Measurements from ENCODE around the gene CDH22.

Gene CDH22

DNA sequence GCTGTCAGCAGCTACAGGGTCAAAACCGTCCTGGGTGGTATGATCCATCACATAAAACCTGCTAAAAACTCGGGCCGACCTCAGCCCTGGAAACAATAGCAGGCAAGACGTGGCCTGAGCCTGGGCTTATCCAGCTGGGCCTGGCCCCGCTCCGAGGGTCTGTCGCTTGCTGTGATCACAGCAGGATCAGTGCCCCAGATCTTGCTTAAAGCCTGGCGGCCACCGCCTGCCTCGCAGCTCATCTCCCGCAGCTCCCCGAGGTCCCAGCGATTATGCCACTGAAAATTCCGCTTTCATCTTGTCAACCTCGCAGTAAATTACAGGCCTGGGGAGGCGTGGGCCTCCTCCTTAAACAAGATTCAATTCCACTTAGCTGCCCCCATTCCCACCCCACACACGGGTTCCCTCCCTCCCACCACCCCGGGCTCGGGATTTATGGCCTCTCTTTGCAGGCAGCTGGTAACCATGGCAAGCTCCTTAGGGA is 40.1 kb downstream of the CDH22 start:
- Histone ChIP-seq H3K4me3 (ENCODE audit: severe bottlenecking) (no peak overlapping the region), H3K36me3 (ENCODE audit: low read depth) (no peaks in the 10 kb centered on the region), H3K9me3 (ENCODE audit: severe bottlenecking) (no peaks in the 10 kb centered on the region), H3K4me1 (ENCODE audit: insufficient read depth, poor library complexity, severe bottlenecking) (no peaks in the 10 kb centered on the region), H3K27ac (ENCODE audit: poor library complexity, severe bottlenecking) (no peak overlapping the region), H3K27me3 (ENCODE audit: insufficient read depth, poor library complexity, severe bottlenecking) (peaks cover 1% of the 10 kb centered on the region)
- TF ChIP-seq, protein P1, sequence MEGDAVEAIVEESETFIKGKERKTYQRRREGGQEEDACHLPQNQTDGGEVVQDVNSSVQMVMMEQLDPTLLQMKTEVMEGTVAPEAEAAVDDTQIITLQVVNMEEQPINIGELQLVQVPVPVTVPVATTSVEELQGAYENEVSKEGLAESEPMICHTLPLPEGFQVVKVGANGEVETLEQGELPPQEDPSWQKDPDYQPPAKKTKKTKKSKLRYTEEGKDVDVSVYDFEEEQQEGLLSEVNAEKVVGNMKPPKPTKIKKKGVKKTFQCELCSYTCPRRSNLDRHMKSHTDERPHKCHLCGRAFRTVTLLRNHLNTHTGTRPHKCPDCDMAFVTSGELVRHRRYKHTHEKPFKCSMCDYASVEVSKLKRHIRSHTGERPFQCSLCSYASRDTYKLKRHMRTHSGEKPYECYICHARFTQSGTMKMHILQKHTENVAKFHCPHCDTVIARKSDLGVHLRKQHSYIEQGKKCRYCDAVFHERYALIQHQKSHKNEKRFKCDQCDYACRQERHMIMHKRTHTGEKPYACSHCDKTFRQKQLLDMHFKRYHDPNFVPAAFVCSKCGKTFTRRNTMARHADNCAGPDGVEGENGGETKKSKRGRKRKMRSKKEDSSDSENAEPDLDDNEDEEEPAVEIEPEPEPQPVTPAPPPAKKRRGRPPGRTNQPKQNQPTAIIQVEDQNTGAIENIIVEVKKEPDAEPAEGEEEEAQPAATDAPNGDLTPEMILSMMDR (IDR thresholded peaks at IDR 0.05; ENCODE audit: poor library complexity, severe bottlenecking) = no peak
- no peak for DNase-seq (ENCODE audit: low spot score)
- no peak for ATAC-seq (ENCODE audit: low read depth)

- Histone ChIP-seq H3K4me1 (ENCODE audit: insufficient read depth, poor library complexity, severe bottlenecking) (no peaks in the 10 kb centered on the region), H3K4me3 (ENCODE audit: severe bottlenecking) (no peak overlapping the region), H3K9me3 (ENCODE audit: severe bottlenecking) (no peaks in the 10 kb centered on the region), H3K27me3 (ENCODE audit: insufficient read depth, poor library complexity, severe bottlenecking) (no peaks in the 10 kb centered on the region), H3K36me3 (ENCODE audit: low read depth) (no peaks in the 10 kb centered on the region), H3K27ac (ENCODE audit: poor library complexity, severe bottlenecking) (no peak overlapping the region)
- ATAC-seq (ENCODE audit: low read depth) (no peak), DNase-seq (ENCODE audit: low spot score) (no peak)
- TF ChIP-seq, protein P1 (IDR thresholded peaks at IDR 0.05; ENCODE audit: poor library complexity, severe bottlenecking) = no peak
Observed at GRCh38 chr20:46267108-46268105, 40.9 kb downstream of the CDH22 start.

GRCh38 chr20:46265539-46265938 is 42.8 kb downstream of the CDH22 start:
- H3K27ac ChIP-seq (ENCODE audit: poor library complexity, severe bottlenecking) = no peak overlapping the region
- H3K4me1 ChIP-seq (ENCODE audit: insufficient read depth, poor library complexity, severe bottlenecking) = no peaks in the 10 kb centered on the region
- TF ChIP-seq, protein P1 (IDR thresholded peaks at IDR 0.05; ENCODE audit: poor library complexity, severe bottlenecking) = no peak
- no peak for ATAC-seq (ENCODE audit: low read depth)
- no peaks in the 10 kb centered on the region for H3K9me3 ChIP-seq (ENCODE audit: severe bottlenecking)
- H3K36me3 ChIP-seq (ENCODE audit: low read depth) = no peaks in the 10 kb centered on the region
- DNase-seq (ENCODE audit: low spot score) = no peak
- H3K4me3 ChIP-seq (ENCODE audit: severe bottlenecking) = no peak overlapping the region
- no peaks in the 10 kb centered on the region for H3K27me3 ChIP-seq (ENCODE audit: insufficient read depth, poor library complexity, severe bottlenecking)

GRCh38 chr20:46264391-46265266 is 43.7 kb downstream of the CDH22 start:
- Histone ChIP-seq H3K36me3 (ENCODE audit: low read depth) (no peaks in the 10 kb centered on the region), H3K9me3 (ENCODE audit: severe bottlenecking) (no peaks in the 10 kb centered on the region), H3K27me3 (ENCODE audit: insufficient read depth, poor library complexity, severe bottlenecking) (no peaks in the 10 kb centered on the region), H3K4me3 (ENCODE audit: severe bottlenecking) (no peak overlapping the region), H3K27ac (ENCODE audit: poor library complexity, severe bottlenecking) (no peak overlapping the region), H3K4me1 (ENCODE audit: insufficient read depth, poor library complexity, severe bottlenecking) (no peaks in the 10 kb centered on the region)
- ATAC-seq (ENCODE audit: low read depth) (no peak), DNase-seq (ENCODE audit: low spot score) (no peak)
- TF ChIP-seq, protein P1 (IDR thresholded peaks at IDR 0.05; ENCODE audit: poor library complexity, severe bottlenecking) = no peak
